Gastroesophageal sphincter (tissue), 3 donors: Measurements from ENCODE around the gene TNFRSF18.

Source experiments
- POLR2AphosphoS5 ChIP-seq: sonication (generic); formaldehyde crosslinking; IDR thresholded peaks from one replicate; pipeline ENCODE4 v1.6.1; 2017; ENCODE audit warnings: antibody characterized with exemption
- TF ChIP-seq, protein P1 (sequence below), 4 experiments: fragments of 200-600 bp in 2 of 4; fragments of 450-650 bp in 2 of 4; sonication (generic) in 1 of 4; IDR thresholded peaks; one replicate each; pipeline ENCODE4 v1.5.1; 2017 to 2019; ENCODE audit warnings: antibody characterized with exemption in 4 of 4, mild to moderate bottlenecking in 2 of 4, moderate library complexity in 2 of 4

DNA sequence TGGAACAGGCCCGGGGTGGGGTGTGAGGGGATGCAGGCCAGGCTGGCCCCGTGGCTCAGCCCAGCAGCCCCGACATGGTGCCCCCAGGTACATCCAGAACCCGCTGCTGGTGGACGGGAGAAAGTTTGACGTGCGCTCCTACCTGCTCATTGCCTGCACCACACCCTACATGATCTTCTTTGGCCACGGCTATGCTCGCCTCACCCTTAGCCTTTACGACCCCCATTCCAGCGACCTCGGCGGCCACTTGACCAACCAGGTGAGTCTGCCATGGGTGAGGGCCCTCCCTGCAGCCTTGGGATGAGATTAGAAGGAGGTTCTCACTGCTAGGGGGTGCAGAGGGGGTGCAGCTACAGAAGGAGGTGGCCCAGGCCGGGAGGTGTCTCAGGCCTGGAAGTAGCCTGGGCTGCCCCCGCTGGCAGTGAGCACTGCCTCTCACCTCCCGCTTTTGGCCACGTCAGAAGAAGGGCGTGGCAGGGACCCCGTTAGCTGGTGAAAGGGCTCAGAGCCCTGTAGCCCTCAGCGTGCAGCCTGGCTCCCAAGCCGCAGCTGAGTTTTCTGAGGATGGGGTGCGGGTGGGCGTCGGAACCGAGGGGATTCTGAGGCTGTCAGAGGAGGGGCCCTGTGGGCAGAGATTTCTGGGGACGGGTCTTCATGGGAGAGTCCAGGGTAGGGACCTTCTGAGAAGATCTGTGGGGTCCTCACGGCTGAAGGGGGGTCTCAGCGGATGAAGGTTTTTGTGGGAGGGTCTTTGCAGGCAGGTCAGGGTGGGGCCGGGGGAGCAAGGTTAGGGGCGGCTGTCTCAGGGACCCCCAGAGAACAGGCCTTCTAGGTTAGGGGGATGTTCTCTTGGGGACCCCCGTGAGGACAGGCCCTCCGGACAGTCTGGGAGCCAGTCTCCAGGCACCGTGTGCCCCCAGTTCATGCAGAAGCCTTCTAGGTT, 22.3 kb downstream of the TNFRSF18 start:
- TF ChIP-seq, protein P1, sequence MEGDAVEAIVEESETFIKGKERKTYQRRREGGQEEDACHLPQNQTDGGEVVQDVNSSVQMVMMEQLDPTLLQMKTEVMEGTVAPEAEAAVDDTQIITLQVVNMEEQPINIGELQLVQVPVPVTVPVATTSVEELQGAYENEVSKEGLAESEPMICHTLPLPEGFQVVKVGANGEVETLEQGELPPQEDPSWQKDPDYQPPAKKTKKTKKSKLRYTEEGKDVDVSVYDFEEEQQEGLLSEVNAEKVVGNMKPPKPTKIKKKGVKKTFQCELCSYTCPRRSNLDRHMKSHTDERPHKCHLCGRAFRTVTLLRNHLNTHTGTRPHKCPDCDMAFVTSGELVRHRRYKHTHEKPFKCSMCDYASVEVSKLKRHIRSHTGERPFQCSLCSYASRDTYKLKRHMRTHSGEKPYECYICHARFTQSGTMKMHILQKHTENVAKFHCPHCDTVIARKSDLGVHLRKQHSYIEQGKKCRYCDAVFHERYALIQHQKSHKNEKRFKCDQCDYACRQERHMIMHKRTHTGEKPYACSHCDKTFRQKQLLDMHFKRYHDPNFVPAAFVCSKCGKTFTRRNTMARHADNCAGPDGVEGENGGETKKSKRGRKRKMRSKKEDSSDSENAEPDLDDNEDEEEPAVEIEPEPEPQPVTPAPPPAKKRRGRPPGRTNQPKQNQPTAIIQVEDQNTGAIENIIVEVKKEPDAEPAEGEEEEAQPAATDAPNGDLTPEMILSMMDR (IDR thresholded peaks at IDR 0.05) = no peak
- TF ChIP-seq POLR2AphosphoS5 = no peak
